Parathyroid adenoma (tissue), 2 donors: Measurements from ENCODE around the gene PLXNA2.

ENCODE experiments used
- H2AFZ ChIP-seq: fragments of 300-600 bp; sonication (generic); one replicate; pipeline ENCODE4 v1.7.0; 2017; ENCODE audit warnings: antibody characterized with exemption, mild to moderate bottlenecking
- H3K27ac ChIP-seq: fragments of 300-600 bp; sonication (generic); one replicate; pipeline ENCODE4 v1.7.0; 2017
- H3K27me3 ChIP-seq: fragments of 300-600 bp; sonication (generic); one replicate; pipeline ENCODE4 v1.7.0; 2017; ENCODE audit warnings: low read length; ENCODE audit not compliant: control insufficient read depth, insufficient read depth
- H3K36me3 ChIP-seq: fragments of 300-600 bp; sonication (generic); one replicate; pipeline ENCODE4 v1.7.0; 2017; ENCODE audit warnings: low read length; ENCODE audit not compliant: control insufficient read depth, insufficient read depth
- H3K4me1 ChIP-seq: fragments of 300-600 bp; sonication (generic); one replicate; pipeline ENCODE4 v1.7.0; 2017; ENCODE audit warnings: control low read depth
- H3K4me2 ChIP-seq: fragments of 300-600 bp; sonication (generic); one replicate; pipeline ENCODE4 v1.7.0; 2017; ENCODE audit warnings: low read length
- H3K4me3 ChIP-seq: fragments of 300-600 bp; sonication (generic); one replicate; pipeline ENCODE4 v1.7.0; 2017; ENCODE audit warnings: low read depth, low read length
- H3K79me2 ChIP-seq: fragments of 300-600 bp; sonication (generic); one replicate; pipeline ENCODE4 v1.7.0; 2017; ENCODE audit warnings: control low read depth
- H3K9ac ChIP-seq: fragments of 300-600 bp; sonication (generic); one replicate; pipeline ENCODE4 v1.7.0; 2017; ENCODE audit warnings: mild to moderate bottlenecking
- H3K9me3 ChIP-seq: fragments of 300-600 bp; sonication (generic); one replicate; pipeline ENCODE4 v1.7.0; 2017; ENCODE audit warnings: low read length; ENCODE audit not compliant: control insufficient read depth
- CTCF ChIP-seq: fragments of 300-600 bp; sonication (generic); IDR thresholded peaks from one replicate; pipeline ENCODE4 v1.7.0; 2017; ENCODE audit warnings: antibody characterized with exemption, mild to moderate bottlenecking
- donor health status: primary hyperparathyroidism.

PLXNA2 gene

GRCh38 chr1:208036918-208037766, 207.0 kb downstream of the PLXNA2 start:
- Histone ChIP-seq H3K4me3 (no peak overlapping the region), H3K79me2 (no peaks in the 10 kb centered on the region), H3K9ac (no peak overlapping the region), H3K4me1 (no peaks in the 10 kb centered on the region), H2AFZ (no peak overlapping the region), H3K4me2 (no peak overlapping the region), H3K9me3 (no peaks in the 10 kb centered on the region), H3K36me3 (no peaks in the 10 kb centered on the region), H3K27ac (no peak overlapping the region), H3K27me3 (no peaks in the 10 kb centered on the region)
- no peak for TF ChIP-seq CTCF

GRCh38 chr1:208036106-208036808, 207.9 kb downstream of the PLXNA2 start:
- no peak overlapping the region for H3K4me2 ChIP-seq
- H3K9ac ChIP-seq = no peak overlapping the region
- H3K27ac ChIP-seq = no peak overlapping the region
- no peak for TF ChIP-seq CTCF
- no peaks in the 10 kb centered on the region for H3K9me3 ChIP-seq
- no peak overlapping the region for H3K4me3 ChIP-seq
- no peaks in the 10 kb centered on the region for H3K27me3 ChIP-seq
- no peaks in the 10 kb centered on the region for H3K79me2 ChIP-seq
- no peaks in the 10 kb centered on the region for H3K36me3 ChIP-seq
- H2AFZ ChIP-seq = no peak overlapping the region
- no peaks in the 10 kb centered on the region for H3K4me1 ChIP-seq

GRCh38 chr1:208034135-208034534, 210.0 kb downstream of the PLXNA2 start:
- Histone ChIP-seq H3K4me1 (no peaks in the 10 kb centered on the region), H3K9ac (no peak overlapping the region), H3K4me2 (no peak overlapping the region), H3K27me3 (no peaks in the 10 kb centered on the region), H2AFZ (no peak overlapping the region), H3K79me2 (no peaks in the 10 kb centered on the region), H3K4me3 (no peak overlapping the region), H3K9me3 (no peaks in the 10 kb centered on the region), H3K27ac (no peak overlapping the region), H3K36me3 (no peaks in the 10 kb centered on the region)
- no peak for TF ChIP-seq CTCF

DNA sequence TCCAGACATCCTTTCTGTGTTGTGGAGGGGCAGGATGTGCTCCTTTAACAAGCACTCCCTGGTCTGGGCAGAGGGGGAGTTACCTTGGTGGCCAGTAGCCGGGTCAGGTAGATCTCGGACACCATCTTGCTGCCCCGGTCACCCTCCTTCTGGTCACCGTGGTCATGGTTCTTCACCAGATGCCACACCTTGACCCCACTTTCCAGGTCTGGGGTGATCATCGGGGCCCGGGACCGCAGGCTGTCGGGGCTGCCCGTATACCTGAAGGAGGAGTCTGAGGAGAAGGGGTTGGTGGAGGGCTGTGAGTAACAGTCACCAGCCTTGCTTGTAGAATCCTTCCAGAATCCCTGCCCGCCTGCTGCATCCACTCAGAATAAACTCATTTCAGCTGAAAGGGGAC, 210.9 kb downstream of the PLXNA2 start:
- Histone ChIP-seq H3K9me3 (no peaks in the 10 kb centered on the region), H3K79me2 (no peaks in the 10 kb centered on the region), H3K27me3 (no peaks in the 10 kb centered on the region), H3K9ac (no peak overlapping the region), H3K4me3 (no peak overlapping the region), H2AFZ (no peak overlapping the region), H3K4me2 (no peak overlapping the region), H3K4me1 (no peaks in the 10 kb centered on the region), H3K27ac (no peak overlapping the region), H3K36me3 (no peaks in the 10 kb centered on the region)
- TF ChIP-seq CTCF = no peak
